Duodenal mucosa (tissue), 2 donors: Measurements from ENCODE around the gene GNE.

Source experiments
- H3K27ac ChIP-seq: one replicate; pipeline ENCODE4 v1.7.0; 2013; ENCODE audit warnings: low read depth, low read length
- H3K27me3 ChIP-seq, 2 donors: one replicate each; pipeline ENCODE4 v1.7.0; 2013; ENCODE audit warnings: low read length in 2 of 2, control low read depth in 1 of 2; ENCODE audit not compliant: insufficient read depth in 2 of 2, control insufficient read depth in 1 of 2
- H3K36me3 ChIP-seq, 2 donors: one replicate each; pipeline ENCODE4 v1.7.0; 2013; ENCODE audit warnings: low read length in 2 of 2, control low read depth in 1 of 2; ENCODE audit not compliant: insufficient read depth in 2 of 2, control insufficient read depth in 1 of 2
- H3K4me1 ChIP-seq, 2 donors: one replicate each; pipeline ENCODE4 v1.7.0; 2013; ENCODE audit warnings: low read length in 2 of 2, control low read depth in 1 of 2; ENCODE audit not compliant: insufficient read depth in 2 of 2, control insufficient read depth in 1 of 2
- H3K4me3 ChIP-seq, 2 donors: one replicate each; pipeline ENCODE4 v1.7.0; 2013; ENCODE audit warnings: low read length in 2 of 2, low read depth in 1 of 2
- H3K9ac ChIP-seq, 2 donors: one replicate each; pipeline ENCODE4 v1.7.0; 2013; ENCODE audit warnings: low read length in 2 of 2, low read depth in 1 of 2
- H3K9me3 ChIP-seq, 2 donors: one replicate each; pipeline ENCODE4 v1.7.0; 2013; ENCODE audit warnings: low read length in 2 of 2, control low read depth in 1 of 2; ENCODE audit not compliant: control insufficient read depth in 1 of 2

GNE gene

DNA sequence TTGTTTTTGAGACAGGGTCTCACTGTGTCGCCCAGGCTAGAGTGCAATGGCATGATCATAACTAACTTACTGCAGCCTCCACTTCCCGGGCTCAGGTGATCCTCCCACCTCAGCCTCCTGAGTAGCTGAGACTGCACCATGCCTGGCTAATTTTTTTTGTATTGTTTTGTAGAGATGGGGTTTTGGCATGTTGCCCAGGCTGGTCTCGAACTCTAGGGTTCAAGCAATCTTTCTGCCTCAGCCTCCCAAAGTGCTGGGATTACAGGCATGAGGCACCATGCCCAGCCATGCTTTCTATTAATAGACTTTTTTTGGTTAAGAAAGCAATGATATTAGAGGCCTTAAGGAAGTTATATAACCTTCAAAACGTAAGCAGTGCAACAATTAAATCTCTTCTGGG lies 44.3 kb downstream of the GNE start:
- H3K27ac ChIP-seq: no peak overlapping the region
- no peak overlapping the region for H3K9ac ChIP-seq
- H3K4me1 ChIP-seq: no peaks in the 10 kb centered on the region
- H3K4me3 ChIP-seq: no peak overlapping the region
- no peaks in the 10 kb centered on the region for H3K27me3 ChIP-seq
- peaks cover 29 to 81% of the 10 kb centered on the region in 2 donors for H3K36me3 ChIP-seq
- no peaks in the 10 kb centered on the region for H3K9me3 ChIP-seq

DNA sequence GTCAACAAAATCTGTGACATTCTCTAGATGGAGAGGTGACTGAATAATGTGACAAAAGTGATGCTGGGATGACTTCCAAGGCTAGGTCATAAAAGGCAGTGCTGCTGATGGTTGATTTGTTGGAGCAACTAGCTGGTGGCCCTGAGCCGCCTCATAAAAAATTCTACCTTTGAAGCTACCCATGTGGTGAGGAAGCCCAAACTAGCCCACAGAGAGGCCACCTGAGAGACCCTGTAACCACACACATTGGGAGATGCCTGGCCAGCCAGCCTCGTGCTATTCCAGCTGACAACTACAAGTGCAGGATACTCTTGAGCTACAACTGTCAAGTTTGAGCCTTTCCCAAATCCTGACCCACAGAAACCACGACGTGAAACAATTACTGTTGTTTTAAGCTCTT lies 44.9 kb downstream of the GNE start:
- no peaks in the 10 kb centered on the region for H3K27me3 ChIP-seq

DNA sequence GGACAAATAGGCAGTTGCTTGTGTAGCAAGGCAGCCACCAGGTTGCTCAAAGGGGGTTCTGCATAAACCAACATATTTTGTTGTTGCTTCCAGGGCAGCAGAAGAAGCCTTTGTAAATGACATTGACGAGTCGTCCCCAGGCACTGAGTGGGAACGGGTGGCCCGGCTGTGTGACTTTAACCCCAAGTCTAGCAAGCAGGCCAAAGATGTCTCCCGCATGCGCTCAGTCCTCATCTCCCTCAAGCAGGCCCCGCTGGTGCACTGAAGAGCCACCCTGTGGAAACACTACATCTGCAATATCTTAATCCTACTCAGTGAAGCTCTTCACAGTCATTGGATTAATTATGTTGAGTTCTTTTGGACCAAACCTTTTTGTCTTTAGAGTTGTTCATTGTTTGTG lies 46.7 kb downstream of the GNE start:
- peaks cover 46 to 84% of the 10 kb centered on the region in 2 donors for H3K36me3 ChIP-seq
- peaks cover 0 to 3% of the 10 kb centered on the region in 2 donors for H3K4me1 ChIP-seq
- no peaks in the 10 kb centered on the region for H3K9me3 ChIP-seq
- no peaks in the 10 kb centered on the region for H3K27me3 ChIP-seq
- no peak overlapping the region for H3K9ac ChIP-seq
- no peak overlapping the region for H3K4me3 ChIP-seq
- no peak overlapping the region for H3K27ac ChIP-seq

More for the DNA sequence above, 44.9 kb downstream of the GNE start:
- Histone ChIP-seq H3K9me3 (no peaks in the 10 kb centered on the region), H3K36me3 (peaks cover 35 to 81% of the 10 kb centered on the region in 2 donors), H3K27ac (no peak overlapping the region), H3K4me3 (no peak overlapping the region), H3K4me1 (no peaks in the 10 kb centered on the region), H3K9ac (no peak overlapping the region)

- Histone ChIP-seq H3K9ac (no peak overlapping the region), H3K4me1 (peaks cover 0 to 3% of the 10 kb centered on the region in 2 donors), H3K36me3 (peaks cover 51 to 87% of the 10 kb centered on the region in 2 donors), H3K27ac (no peak overlapping the region), H3K27me3 (no peaks in the 10 kb centered on the region), H3K4me3 (no peak overlapping the region), H3K9me3 (no peaks in the 10 kb centered on the region)
Measured at GRCh38 chr9:36210722-36211121, 47.5 kb downstream of the GNE start.

- H3K36me3 ChIP-seq: peaks cover 69 to 98% of the 10 kb centered on the region in 2 donors
- no peak overlapping the region for H3K27ac ChIP-seq
- H3K9me3 ChIP-seq: no peaks in the 10 kb centered on the region
- no peak overlapping the region for H3K4me3 ChIP-seq
- no peak overlapping the region for H3K9ac ChIP-seq
- H3K27me3 ChIP-seq: no peaks in the 10 kb centered on the region
- H3K4me1 ChIP-seq: peaks cover 0 to 3% of the 10 kb centered on the region in 2 donors
Measured at GRCh38 chr9:36208521-36209253, 49.6 kb downstream of the GNE start.

GRCh38 chr9:36207546-36208012 lies 50.7 kb downstream of the GNE start:
- Histone ChIP-seq H3K9me3 (no peaks in the 10 kb centered on the region), H3K27ac (no peak overlapping the region), H3K27me3 (no peaks in the 10 kb centered on the region), H3K4me3 (no peak overlapping the region), H3K4me1 (peaks cover 0 to 3% of the 10 kb centered on the region in 2 donors), H3K36me3 (peaks cover 71 to 99% of the 10 kb centered on the region in 2 donors), H3K9ac (no peak overlapping the region)

GRCh38 chr9:36207016-36207415 lies 51.2 kb downstream of the GNE start:
- Histone ChIP-seq H3K4me1 (peaks cover 0 to 3% of the 10 kb centered on the region in 2 donors), H3K27me3 (no peaks in the 10 kb centered on the region), H3K36me3 (peaks cover 70 to 99% of the 10 kb centered on the region in 2 donors), H3K9me3 (no peaks in the 10 kb centered on the region), H3K27ac (no peak overlapping the region), H3K9ac (no peak overlapping the region), H3K4me3 (no peak overlapping the region)

DNA sequence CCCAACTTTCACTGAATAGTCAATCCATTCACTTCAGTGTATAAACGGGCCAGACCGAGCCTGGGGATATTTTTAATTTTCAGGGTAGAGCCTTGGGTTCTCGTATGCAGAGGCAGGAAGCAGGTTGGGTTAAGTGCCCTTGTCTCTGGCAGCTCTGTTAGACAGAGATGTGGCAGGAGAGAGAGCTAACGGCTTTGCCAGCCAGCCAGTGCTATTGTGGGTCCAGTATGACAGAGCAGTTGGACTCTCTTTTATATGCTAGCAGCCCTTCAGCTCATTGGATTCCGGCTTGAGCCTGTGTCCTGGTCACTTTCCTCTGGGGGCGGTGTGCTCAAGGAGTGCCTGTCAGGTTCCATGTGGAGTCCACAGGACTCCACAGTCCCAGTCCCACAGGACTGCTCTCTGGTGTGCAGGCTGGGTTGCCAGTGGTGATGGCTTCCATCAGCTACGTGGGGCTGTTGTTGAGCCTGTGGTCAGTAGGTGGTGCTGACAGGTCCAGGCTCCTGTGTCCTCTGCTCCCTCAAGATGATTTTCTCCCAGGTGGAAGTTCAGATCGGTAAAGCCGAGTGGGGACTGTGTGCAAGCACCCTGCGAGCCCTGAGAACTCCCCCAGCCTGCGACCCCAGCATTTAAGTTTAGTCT lies 53.2 kb downstream of the GNE start:
- H3K4me3 ChIP-seq: no peak overlapping the region
- no peak overlapping the region for H3K9ac ChIP-seq
- H3K27me3 ChIP-seq: no peaks in the 10 kb centered on the region
- H3K9me3 ChIP-seq: no peaks in the 10 kb centered on the region
- H3K4me1 ChIP-seq: peaks cover 0 to 3% of the 10 kb centered on the region in 2 donors
- peaks cover 71 to 98% of the 10 kb centered on the region in 2 donors for H3K36me3 ChIP-seq
- no peak overlapping the region for H3K27ac ChIP-seq

GRCh38 chr9:36194326-36195000 lies 63.8 kb downstream of the GNE start:
- Histone ChIP-seq H3K27ac (no peak overlapping the region), H3K36me3 (peaks cover 4 to 7% of the 10 kb centered on the region in 2 donors), H3K9ac (no peak overlapping the region), H3K4me1 (peaks cover 33 to 34% of the 10 kb centered on the region in 2 donors), H3K27me3 (no peaks in the 10 kb centered on the region), H3K4me3 (no peak overlapping the region), H3K9me3 (no peaks in the 10 kb centered on the region)

DNA sequence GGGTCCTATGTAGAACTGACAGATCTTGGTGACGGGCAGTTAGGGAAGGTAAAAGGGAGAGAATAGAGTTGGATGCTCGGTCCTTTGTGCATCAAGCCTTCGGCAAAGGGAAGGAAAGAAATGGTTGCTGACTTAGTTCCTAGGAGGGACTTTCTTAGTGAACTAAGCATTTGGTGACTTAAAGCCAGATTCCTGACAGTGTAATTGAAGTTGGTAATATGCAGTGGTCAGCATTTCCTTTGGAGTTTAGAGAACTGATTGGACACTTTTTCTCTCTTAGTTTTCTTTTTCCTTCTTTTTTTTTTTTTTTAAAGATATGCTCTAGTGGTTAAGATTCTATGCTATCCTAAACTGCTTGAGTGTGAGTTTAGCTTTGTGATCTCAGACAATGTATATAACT lies 65.2 kb downstream of the GNE start:
- peaks cover 33 to 34% of the 10 kb centered on the region in 2 donors for H3K4me1 ChIP-seq
- no peaks in the 10 kb centered on the region for H3K36me3 ChIP-seq
- H3K9ac ChIP-seq: peak overlapping the region; percentile 30 to 45
- H3K4me3 ChIP-seq: peak overlapping the region; percentile 90 to 93
- H3K27me3 ChIP-seq: no peaks in the 10 kb centered on the region
- H3K27ac ChIP-seq: no peak overlapping the region
- H3K9me3 ChIP-seq: no peaks in the 10 kb centered on the region
